ENCODE measurements around the gene GRK7. TPM values are rescaled to one million over a fixed set of nuclear protein-coding genes. Genes with fewer than 3 reads are reported as not detected.

Gene GRK7
- total RNA-seq, 4 donors from 2014 or later = not detected

DNA sequence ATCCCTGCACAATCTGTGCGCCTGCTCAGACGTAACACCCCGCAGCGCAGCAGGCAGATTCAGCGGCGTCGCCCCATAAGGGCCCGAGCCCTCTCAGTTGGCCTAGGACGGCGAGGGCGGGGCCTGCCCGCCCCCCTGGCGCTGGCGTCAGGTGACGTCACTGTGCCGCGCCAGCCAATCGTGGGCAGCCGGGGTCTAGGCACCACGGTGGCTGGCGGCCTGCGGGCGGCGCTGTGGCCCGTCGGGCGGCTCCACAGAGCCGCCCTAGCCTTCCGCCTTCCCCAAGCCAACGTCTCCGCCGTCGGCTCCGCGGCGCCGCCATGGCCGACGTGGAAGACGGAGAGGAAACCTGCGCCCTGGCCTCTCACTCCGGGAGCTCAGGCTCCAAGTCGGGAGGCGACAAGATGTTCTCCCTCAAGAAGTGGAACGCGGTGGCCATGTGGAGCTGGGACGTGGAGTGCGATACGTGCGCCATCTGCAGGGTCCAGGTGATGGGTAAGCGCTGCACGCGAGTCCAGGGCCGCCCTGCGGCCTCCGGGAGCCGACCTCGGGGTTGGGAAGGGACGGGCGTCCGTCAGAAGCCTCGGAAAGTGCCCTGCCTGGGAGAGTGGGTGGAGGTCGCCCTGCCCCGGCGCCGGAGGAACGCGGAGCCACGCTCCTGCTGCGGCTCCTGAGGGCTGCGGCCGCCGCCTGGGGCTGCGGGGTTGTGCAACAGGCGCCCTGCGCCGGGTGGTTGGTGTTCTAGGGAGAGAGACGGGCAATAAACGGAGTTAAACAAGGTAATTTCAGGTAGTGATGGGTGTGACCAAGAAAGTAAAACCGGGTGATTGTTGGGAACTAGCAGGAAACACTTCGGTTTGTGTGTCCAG is 25.0 kb upstream of the GRK7 start, which contains the start of gene RNF7:
Gene RNF7 (plus strand): TSS at position 277 of the 869 bp plus-strand sequence. CDS start 44 bp downstream, at position 321.
- Histone ChIP-seq H3K27ac (peak within 1 kb of the TSS; percentile 96 to 97 (median 97)), H3K36me3 (no peaks in the 10 kb centered on the region), H3K4me1 (peaks cover 20 to 24% of the 10 kb centered on the region in 2 donors), H3K27me3 (no peaks in the 10 kb centered on the region), H3K9me3 (no peaks in the 10 kb centered on the region), H3K4me3 (replicated peaks in 1 of 3) (peak within 1 kb of the TSS; percentile 92 to 96 (median 95))
- DNase-seq = peak; percentile 94
- TF ChIP-seq POLR2A (IDR thresholded peaks at IDR 0.05) = peak in 1 of 2 donors; percentile 90
- TF ChIP-seq, protein P1, sequence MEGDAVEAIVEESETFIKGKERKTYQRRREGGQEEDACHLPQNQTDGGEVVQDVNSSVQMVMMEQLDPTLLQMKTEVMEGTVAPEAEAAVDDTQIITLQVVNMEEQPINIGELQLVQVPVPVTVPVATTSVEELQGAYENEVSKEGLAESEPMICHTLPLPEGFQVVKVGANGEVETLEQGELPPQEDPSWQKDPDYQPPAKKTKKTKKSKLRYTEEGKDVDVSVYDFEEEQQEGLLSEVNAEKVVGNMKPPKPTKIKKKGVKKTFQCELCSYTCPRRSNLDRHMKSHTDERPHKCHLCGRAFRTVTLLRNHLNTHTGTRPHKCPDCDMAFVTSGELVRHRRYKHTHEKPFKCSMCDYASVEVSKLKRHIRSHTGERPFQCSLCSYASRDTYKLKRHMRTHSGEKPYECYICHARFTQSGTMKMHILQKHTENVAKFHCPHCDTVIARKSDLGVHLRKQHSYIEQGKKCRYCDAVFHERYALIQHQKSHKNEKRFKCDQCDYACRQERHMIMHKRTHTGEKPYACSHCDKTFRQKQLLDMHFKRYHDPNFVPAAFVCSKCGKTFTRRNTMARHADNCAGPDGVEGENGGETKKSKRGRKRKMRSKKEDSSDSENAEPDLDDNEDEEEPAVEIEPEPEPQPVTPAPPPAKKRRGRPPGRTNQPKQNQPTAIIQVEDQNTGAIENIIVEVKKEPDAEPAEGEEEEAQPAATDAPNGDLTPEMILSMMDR (IDR thresholded peaks at IDR 0.05) = peak; percentile 63 to 99 (median 92)
- 0% methylated on average over 38 to 49 of the region's 81 CpGs for WGBS, 2 donors
- intact Hi-C loops (cut with DNase I) = loop anchor here (5.0 to 10.0 kb wide), 2 partner anchors 139 to 177 kb away; partner anchors contain the start of gene ATP1B3

DNA sequence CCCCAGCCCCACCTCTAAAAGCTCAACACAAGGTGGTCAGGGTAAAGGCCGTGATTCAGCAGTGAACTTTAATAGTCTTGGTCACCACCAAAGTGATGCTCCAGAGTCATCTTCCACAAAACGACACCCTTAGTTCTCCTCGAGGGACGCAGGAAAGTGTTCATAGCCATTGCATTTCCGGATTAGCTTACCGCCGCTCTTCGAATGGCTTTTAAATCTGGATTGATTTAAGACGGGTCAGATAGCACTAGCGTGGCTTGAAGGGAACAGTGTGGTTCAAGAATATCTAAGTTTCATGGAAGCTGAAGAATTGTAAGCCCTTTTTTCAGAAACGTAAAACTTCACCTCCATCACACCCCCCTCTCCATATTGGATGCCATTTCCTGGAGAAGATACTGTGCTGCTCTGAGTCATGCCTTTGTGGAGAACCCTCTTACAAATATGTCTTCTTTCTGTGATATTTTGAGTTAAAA is 24.3 kb upstream of the GRK7 start:
- no peaks in the 10 kb centered on the region for H3K36me3 ChIP-seq
- 1 to 2% methylated on average over 11 of the region's 11 CpGs for WGBS, 2 donors
- TF ChIP-seq POLR2A (IDR thresholded peaks at IDR 0.05) = no peak
- TF ChIP-seq, protein P1 (IDR thresholded peaks at IDR 0.05) = no peak
- H3K27ac ChIP-seq = peak overlapping the region; percentile 96 to 97 (median 97)
- peaks cover 20 to 24% of the 10 kb centered on the region in 2 donors for H3K4me1 ChIP-seq
- H3K4me3 ChIP-seq (replicated peaks in 1 of 3) = peak overlapping the region; percentile 92 to 96 (median 95)
- intact Hi-C loops (cut with DNase I) = loop anchor here (5.0 to 10.0 kb wide), 2 partner anchors 138 to 176 kb away; partner anchors contain the start of gene ATP1B3
- no peaks in the 10 kb centered on the region for H3K9me3 ChIP-seq
- no peak for DNase-seq
- no peaks in the 10 kb centered on the region for H3K27me3 ChIP-seq

DNA sequence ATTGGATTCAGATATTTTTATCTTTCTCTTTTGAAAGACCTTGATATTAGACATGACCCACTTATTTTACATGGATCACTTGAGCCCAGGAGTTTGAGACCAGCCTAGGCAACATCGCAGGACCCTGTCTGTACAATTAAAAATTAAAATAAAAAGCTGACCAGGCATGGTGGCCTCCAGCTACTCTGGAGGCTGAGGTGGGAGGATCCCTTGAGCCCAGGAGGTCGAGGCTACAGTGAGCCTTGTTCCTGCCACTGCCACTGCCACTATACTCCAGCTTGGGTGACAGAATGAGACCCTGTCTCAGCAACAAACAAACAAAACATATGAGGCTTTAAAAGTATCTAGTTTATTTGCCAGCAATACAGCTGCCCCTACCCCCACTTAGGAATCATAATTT is 23.5 kb upstream of the GRK7 start:
- intact Hi-C loops (cut with DNase I) = loop anchor here (5.0 to 10.0 kb wide), 2 partner anchors 138 to 175 kb away; partner anchors contain the start of gene ATP1B3
- peaks cover 20 to 27% of the 10 kb centered on the region in 2 donors for H3K4me1 ChIP-seq

GRCh38 chr3:141740349-141740748 is 22.9 kb upstream of the GRK7 start:
- H3K4me1 ChIP-seq = peaks cover 20 to 27% of the 10 kb centered on the region in 2 donors
- no peak for TF ChIP-seq POLR2A (IDR thresholded peaks at IDR 0.05)
- TF ChIP-seq, protein P1 (IDR thresholded peaks at IDR 0.05) = no peak
- no peak overlapping the region for H3K27ac ChIP-seq
- DNase-seq = no peak
- no peaks in the 10 kb centered on the region for H3K27me3 ChIP-seq
- no peak overlapping the region for H3K4me3 ChIP-seq (replicated peaks in 1 of 3)
- intact Hi-C loops (cut with DNase I) = no loop called here
- no peaks in the 10 kb centered on the region for H3K9me3 ChIP-seq
- peaks cover 3 to 5% of the 10 kb centered on the region in 2 donors for H3K36me3 ChIP-seq

More for the DNA sequence above, 23.5 kb upstream of the GRK7 start:
- DNase-seq = no peak
- TF ChIP-seq, protein P1 (IDR thresholded peaks at IDR 0.05) = no peak
- no peak for TF ChIP-seq POLR2A (IDR thresholded peaks at IDR 0.05)
- no peak overlapping the region for H3K4me3 ChIP-seq (replicated peaks in 1 of 3)
- no peaks in the 10 kb centered on the region for H3K27me3 ChIP-seq
- 78 to 86% methylated on average over 2 of the region's 2 CpGs for WGBS, 2 donors
- peak overlapping the region in 2 of 3 donors; percentile 96 to 97 for H3K27ac ChIP-seq
- no peaks in the 10 kb centered on the region for H3K9me3 ChIP-seq
- no peaks in the 10 kb centered on the region for H3K36me3 ChIP-seq
